Upper lobe of left lung (tissue), 6 donors: ENCODE measurements around the gene RAVER2. TPM values are rescaled to one million over a fixed set of nuclear protein-coding genes. Genes with fewer than 3 reads are reported as not detected.

Experiments
- ATAC-seq, 2 donors: fragments of 200-7000 bp; cut with Tn5 transposase; one replicate each; pipeline ENCODE4 v1.9.1; 2022; ENCODE audit warnings: mild to moderate bottlenecking in 2 of 2, moderate library complexity in 2 of 2; ENCODE audit not compliant: low FRiP score in 2 of 2
- DNase-seq, 2 donors: peaks; one replicate each; pipeline ENCODE4 v3.0.0-alpha.2; 2019 to 2020
- H3K27ac ChIP-seq, 4 donors: fragments of 200-600 bp; sonication (generic); one replicate each; pipeline ENCODE4 v1.5.1; 2016 to 2019
- H3K27me3 ChIP-seq, 4 donors: fragments of 200-600 bp; sonication (generic); one replicate each; pipeline ENCODE4 v1.5.1; 2017 to 2019
- H3K36me3 ChIP-seq, 4 donors: fragments of 200-600 bp; sonication (generic); one replicate each; pipeline ENCODE4 v1.5.1; 2016 to 2019
- H3K4me1 ChIP-seq, 4 donors: fragments of 200-600 bp; sonication (generic); one replicate each; pipeline ENCODE4 v1.5.1; 2018 to 2019
- H3K4me3 ChIP-seq, 4 donors: fragments of 200-600 bp; sonication (generic); one replicate each; pipeline ENCODE4 v1.5.1; 2017 to 2019; ENCODE audit warnings: mild to moderate bottlenecking in 2 of 4, moderate library complexity in 1 of 4
- H3K9me3 ChIP-seq, 4 donors: fragments of 200-600 bp; sonication (generic); one replicate each; pipeline ENCODE4 v1.5.1; 2018 to 2019
- CTCF ChIP-seq, 6 experiments: fragments of 450-650 bp in 4 of 6; fragments of 200-600 bp in 2 of 6; sonication (generic) in 2 of 6; IDR thresholded peaks; one replicate each; pipeline ENCODE4 v1.5.1; 2016 to 2019; ENCODE audit warnings: antibody characterized with exemption in 6 of 6
- EP300 ChIP-seq, 4 donors: sonication (generic); formaldehyde crosslinking; IDR thresholded peaks; one replicate each; pipeline ENCODE4 v1.5.1; 2017; ENCODE audit warnings: antibody characterized with exemption in 4 of 4, control low read depth in 2 of 4
- POLR2A ChIP-seq, 4 donors: fragments of 450-650 bp; IDR thresholded peaks; one replicate each; pipeline ENCODE4 v1.5.1; 2016 to 2017; ENCODE audit warnings: antibody characterized with exemption in 4 of 4, mild to moderate bottlenecking in 2 of 4
- POLR2AphosphoS5 ChIP-seq, 2 donors: sonication (generic); formaldehyde crosslinking; IDR thresholded peaks; one replicate each; pipeline ENCODE4 v1.5.1; 2017; ENCODE audit warnings: antibody characterized with exemption in 2 of 2
- WGBS, 2 donors: methylation state at CpG; one replicate each; pipeline ENCODE4 v1.1.5; 2017 to 2018; 5-methylcytosine and 5-hydroxymethylcytosine counted together
- total RNA-seq, 6 donors: library from RNA; depleted of rRNA in 4 of 6; stranded (reverse); fragments of >200 nt in 4 of 6; gene quantifications; one replicate each; pipeline versions ENCODE4 v1.1.0 to v1.2.1, GENCODE V29; 2016 to 2021
- donor health status: DM: no; HTN: no; CAD: no; lungs with moderate emphysema.
- donor health status: DM: no; HTN: yes; CAD: no; lungs with severe emphysema.

RAVER2 gene
- total RNA-seq, 6 donors from 2014 or later = 7.3 to 15.0 (median 9.1) TPM

GRCh38 chr1:64877598-64877997 lies 132.7 kb downstream of the RAVER2 start:
- DNase-seq = no peak
- Histone ChIP-seq H3K27me3 (no peaks in the 10 kb centered on the region), H3K36me3 (peaks cover 30 to 75% (median 33%) of the 10 kb centered on the region in 4 donors), H3K4me3 (no peak overlapping the region), H3K27ac (no peak overlapping the region), H3K4me1 (no peaks in the 10 kb centered on the region), H3K9me3 (no peaks in the 10 kb centered on the region)
- TF ChIP-seq POLR2AphosphoS5 (IDR thresholded peaks at IDR 0.05) = no peak
- TF ChIP-seq POLR2A (IDR thresholded peaks at IDR 0.05) = no peak
- ATAC-seq = no peak
- WGBS, 2 donors = 77 to 100% methylated on average over 1 of the region's 1 CpG

GRCh38 chr1:64878090-64878489 lies 133.2 kb downstream of the RAVER2 start:
- H3K4me3 ChIP-seq = no peak overlapping the region
- peaks cover 26 to 75% (median 33%) of the 10 kb centered on the region in 4 donors for H3K36me3 ChIP-seq
- ATAC-seq (no peak), DNase-seq (no peak)
- TF ChIP-seq CTCF (IDR thresholded peaks at IDR 0.05) = no peak
- TF ChIP-seq POLR2A (IDR thresholded peaks at IDR 0.05) = no peak
- TF ChIP-seq EP300 (IDR thresholded peaks at IDR 0.05) = no peak
- TF ChIP-seq POLR2AphosphoS5 (IDR thresholded peaks at IDR 0.05) = no peak
- H3K27ac ChIP-seq = no peak overlapping the region
- H3K4me1 ChIP-seq = no peaks in the 10 kb centered on the region
- H3K27me3 ChIP-seq = no peaks in the 10 kb centered on the region
- H3K9me3 ChIP-seq = no peaks in the 10 kb centered on the region

- H3K9me3 ChIP-seq = no peaks in the 10 kb centered on the region
- DNase-seq = no peak
- H3K4me1 ChIP-seq = no peaks in the 10 kb centered on the region
- no peak for ATAC-seq
- TF ChIP-seq POLR2AphosphoS5 (IDR thresholded peaks at IDR 0.05) (no peak), EP300 (IDR thresholded peaks at IDR 0.05) (no peak), CTCF (IDR thresholded peaks at IDR 0.05) (no peak), POLR2A (IDR thresholded peaks at IDR 0.05) (no peak)
- H3K27ac ChIP-seq = no peak overlapping the region
- H3K27me3 ChIP-seq = no peaks in the 10 kb centered on the region
- WGBS, 2 donors = 76 to 80% methylated on average over 12 of the region's 12 CpGs
- no peak overlapping the region for H3K4me3 ChIP-seq
- peaks cover 22 to 69% (median 28%) of the 10 kb centered on the region in 4 donors for H3K36me3 ChIP-seq
Observed at GRCh38 chr1:64878931-64879611, 134.2 kb downstream of the RAVER2 start.

GRCh38 chr1:64880449-64880848 lies 135.6 kb downstream of the RAVER2 start:
- ATAC-seq = no peak

GRCh38 chr1:64881281-64881680 lies 136.4 kb downstream of the RAVER2 start:
- H3K27me3 ChIP-seq = no peaks in the 10 kb centered on the region
- H3K4me1 ChIP-seq = no peaks in the 10 kb centered on the region
- H3K27ac ChIP-seq = no peak overlapping the region
- no peak for DNase-seq
- no peak overlapping the region for H3K4me3 ChIP-seq
- peak in 1 of 2 donors; percentile 49 for ATAC-seq
- TF ChIP-seq POLR2AphosphoS5 (IDR thresholded peaks at IDR 0.05) (no peak), EP300 (IDR thresholded peaks at IDR 0.05) (no peak)
- no peaks in the 10 kb centered on the region for H3K9me3 ChIP-seq
- peaks cover 9 to 50% (median 13%) of the 10 kb centered on the region in 4 donors for H3K36me3 ChIP-seq
- 95 to 100% methylated on average over 1 of the region's 1 CpG for WGBS, 2 donors

More at GRCh38 chr1:64880449-64880848, 135.6 kb downstream of the RAVER2 start:
- Histone ChIP-seq H3K4me1 (no peaks in the 10 kb centered on the region), H3K27me3 (no peaks in the 10 kb centered on the region), H3K4me3 (no peak overlapping the region), H3K9me3 (no peaks in the 10 kb centered on the region), H3K27ac (no peak overlapping the region), H3K36me3 (peaks cover 13 to 59% (median 20%) of the 10 kb centered on the region in 4 donors)
- TF ChIP-seq EP300 (IDR thresholded peaks at IDR 0.05) (no peak), CTCF (IDR thresholded peaks at IDR 0.05) (no peak), POLR2A (IDR thresholded peaks at IDR 0.05) (no peak), POLR2AphosphoS5 (IDR thresholded peaks at IDR 0.05) (no peak)
- WGBS, 2 donors = 94 to 96% methylated on average over 4 of the region's 4 CpGs
- no peak for DNase-seq

Other genes with a start within 250 kb of the RAVER2 start
- gene JAK1, start 221.5 kb downstream of the RAVER2 start, total RNA-seq = 100 to 1,000 TPM; 156 to 191 (median 167) TPM